ENCODE results near the gene PCNX1.

The PCNX1 gene

GRCh38 chr14:71105177-71105576 is 197.9 kb downstream of the PCNX1 start:
- no peak for DNase-seq (ENCODE audit: low read depth)
- TF ChIP-seq, protein P1, sequence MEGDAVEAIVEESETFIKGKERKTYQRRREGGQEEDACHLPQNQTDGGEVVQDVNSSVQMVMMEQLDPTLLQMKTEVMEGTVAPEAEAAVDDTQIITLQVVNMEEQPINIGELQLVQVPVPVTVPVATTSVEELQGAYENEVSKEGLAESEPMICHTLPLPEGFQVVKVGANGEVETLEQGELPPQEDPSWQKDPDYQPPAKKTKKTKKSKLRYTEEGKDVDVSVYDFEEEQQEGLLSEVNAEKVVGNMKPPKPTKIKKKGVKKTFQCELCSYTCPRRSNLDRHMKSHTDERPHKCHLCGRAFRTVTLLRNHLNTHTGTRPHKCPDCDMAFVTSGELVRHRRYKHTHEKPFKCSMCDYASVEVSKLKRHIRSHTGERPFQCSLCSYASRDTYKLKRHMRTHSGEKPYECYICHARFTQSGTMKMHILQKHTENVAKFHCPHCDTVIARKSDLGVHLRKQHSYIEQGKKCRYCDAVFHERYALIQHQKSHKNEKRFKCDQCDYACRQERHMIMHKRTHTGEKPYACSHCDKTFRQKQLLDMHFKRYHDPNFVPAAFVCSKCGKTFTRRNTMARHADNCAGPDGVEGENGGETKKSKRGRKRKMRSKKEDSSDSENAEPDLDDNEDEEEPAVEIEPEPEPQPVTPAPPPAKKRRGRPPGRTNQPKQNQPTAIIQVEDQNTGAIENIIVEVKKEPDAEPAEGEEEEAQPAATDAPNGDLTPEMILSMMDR (conservative IDR thresholded peaks at IDR 0.05; ENCODE audit: low read length) = no peak
- no peak overlapping the region for H3K4me3 ChIP-seq (ENCODE audit: low read length)

GRCh38 chr14:71107921-71108320 is 200.7 kb downstream of the PCNX1 start:
- TF ChIP-seq, protein P1 (conservative IDR thresholded peaks at IDR 0.05; ENCODE audit: low read length) = no peak
- H3K4me3 ChIP-seq (ENCODE audit: low read length) = no peak overlapping the region
- DNase-seq (ENCODE audit: low read depth) = no peak

DNA sequence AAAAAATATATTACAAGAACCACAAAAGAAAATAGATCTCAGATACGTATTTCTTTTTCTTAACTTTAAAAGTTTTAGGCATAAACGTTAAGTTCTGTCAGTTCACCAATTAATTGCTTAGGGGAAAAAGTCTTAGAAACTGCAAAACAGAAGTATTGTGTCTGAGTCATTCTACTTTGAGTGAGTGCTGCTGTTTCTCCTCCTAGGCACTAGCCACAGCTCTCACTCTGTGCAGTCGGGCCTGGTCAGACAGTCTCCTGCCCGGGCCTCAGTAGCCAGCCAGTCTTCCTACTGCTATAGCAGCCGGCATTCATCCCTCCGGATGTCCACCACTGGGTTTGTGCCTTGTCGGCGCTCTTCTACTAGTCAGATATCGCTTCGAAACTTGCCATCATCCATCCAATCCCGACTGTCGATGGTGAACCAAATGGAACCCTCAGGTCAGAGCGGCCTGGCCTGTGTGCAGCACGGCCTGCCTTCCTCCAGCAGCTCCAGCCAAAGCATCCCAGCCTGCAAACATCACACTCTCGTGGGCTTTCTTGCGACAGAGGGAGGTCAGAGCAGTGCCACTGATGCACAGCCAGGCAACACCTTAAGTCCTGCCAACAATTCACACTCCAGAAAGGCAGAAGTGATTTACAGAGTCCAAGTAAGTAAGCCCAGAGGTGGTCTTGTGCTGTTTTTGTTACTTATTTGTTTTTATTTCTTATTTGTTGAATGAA is 201.3 kb downstream of the PCNX1 start:
- H3K4me3 ChIP-seq (ENCODE audit: low read length) = no peak overlapping the region
- TF ChIP-seq, protein P1 (conservative IDR thresholded peaks at IDR 0.05; ENCODE audit: low read length) = no peak
- DNase-seq (ENCODE audit: low read depth) = peak; percentile 12

- peak; percentile 50 for DNase-seq (ENCODE audit: low read depth)
- H3K4me3 ChIP-seq (ENCODE audit: low read length) = no peak overlapping the region
- TF ChIP-seq, protein P1 (conservative IDR thresholded peaks at IDR 0.05; ENCODE audit: low read length) = no peak
Observed at GRCh38 chr14:71113376-71113775, 206.1 kb downstream of the PCNX1 start.

DNA sequence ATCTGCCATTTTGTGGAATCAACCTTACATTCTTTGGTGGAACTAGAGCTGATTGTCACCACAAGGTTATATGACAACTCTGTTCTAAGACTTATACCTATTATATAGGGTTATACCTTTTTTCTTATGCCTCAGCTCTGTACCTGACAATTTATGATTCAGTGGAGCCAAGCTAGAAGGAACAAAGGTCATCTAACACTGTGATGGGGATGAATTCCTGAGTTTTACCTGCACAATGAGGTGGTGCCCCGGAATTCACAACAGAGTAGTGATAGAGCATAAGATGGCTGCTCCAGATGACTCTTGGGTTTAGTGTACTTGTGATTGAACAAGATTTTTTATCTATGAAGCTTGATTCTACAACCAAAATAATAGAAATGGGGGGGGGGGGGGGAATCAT is 207.3 kb downstream of the PCNX1 start:
- no peak overlapping the region for H3K4me3 ChIP-seq (ENCODE audit: low read length)
- DNase-seq (ENCODE audit: low read depth) = no peak
- TF ChIP-seq, protein P1 (conservative IDR thresholded peaks at IDR 0.05; ENCODE audit: low read length) = no peak

DNA sequence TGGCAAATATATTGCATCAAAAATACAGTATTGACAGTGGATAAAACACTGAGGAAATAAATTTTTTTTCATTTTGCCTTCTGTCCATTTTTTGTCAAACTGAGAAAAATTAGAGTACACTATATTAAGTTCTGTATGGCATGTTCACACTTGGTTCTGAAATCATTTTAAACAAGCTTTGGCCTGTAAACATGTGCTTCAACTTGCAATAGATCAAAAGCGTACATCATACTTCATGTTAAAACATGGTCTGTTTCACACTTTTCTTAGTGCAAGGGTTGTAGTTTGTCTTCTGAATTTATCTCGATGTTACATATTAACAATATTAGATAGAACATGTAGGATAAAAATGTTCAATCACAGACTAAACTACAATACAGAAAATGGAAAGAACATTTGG is 208.0 kb downstream of the PCNX1 start:
- H3K4me3 ChIP-seq (ENCODE audit: low read length) = no peak overlapping the region
- no peak for DNase-seq (ENCODE audit: low read depth)
- TF ChIP-seq, protein P1 (conservative IDR thresholded peaks at IDR 0.05; ENCODE audit: low read length) = no peak

DNA sequence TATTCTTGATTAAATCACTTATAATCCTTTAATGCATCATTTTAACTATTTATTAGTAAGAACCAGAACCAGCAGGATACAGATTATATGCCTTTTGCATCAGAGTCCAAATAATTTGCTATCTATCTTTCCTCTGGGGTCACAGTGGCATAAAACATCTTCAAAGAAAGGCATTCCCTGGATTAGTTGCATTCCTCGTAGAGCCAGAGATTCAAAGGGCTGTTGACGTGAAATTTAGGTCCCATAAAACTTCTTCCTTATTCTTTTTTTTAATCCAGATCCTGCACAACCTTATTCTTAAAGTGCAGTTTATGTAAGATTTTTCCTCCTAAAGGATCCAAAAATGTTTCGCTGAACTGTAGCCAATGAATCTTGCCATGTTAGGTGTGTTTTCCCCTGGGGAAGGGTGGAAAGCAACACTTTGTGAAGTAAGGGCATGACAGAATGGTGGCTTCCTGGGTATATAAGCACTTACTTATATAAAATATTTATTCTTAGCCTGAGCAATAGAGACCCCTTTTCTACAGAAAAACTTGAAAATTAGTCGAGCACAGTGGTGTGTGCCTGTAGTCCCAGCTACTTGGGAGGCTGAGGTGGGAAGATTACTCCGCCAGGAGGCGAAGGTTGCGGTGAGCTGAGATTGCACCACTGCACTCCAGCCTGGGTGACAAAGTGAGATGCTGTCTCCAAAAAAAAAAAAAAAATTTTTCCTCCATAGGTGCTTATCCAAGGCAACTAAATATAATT is 208.7 kb downstream of the PCNX1 start:
- TF ChIP-seq, protein P1 (conservative IDR thresholded peaks at IDR 0.05; ENCODE audit: low read length) = no peak
- DNase-seq (ENCODE audit: low read depth) = no peak

More for the DNA sequence above, 208.7 kb downstream of the PCNX1 start:
- H3K4me3 ChIP-seq (ENCODE audit: low read length) = no peak overlapping the region
